SK-N-SH (cell line): ENCODE results near the gene ARHGAP26. TPM values are rescaled to one million over a fixed set of nuclear protein-coding genes. Genes with fewer than 3 reads are reported as not detected.

ENCODE experiments used
- CTCF ChIA-PET: fragments of 300-600, 350-600 bp; formaldehyde crosslinking; extraction: SDS; loops from one replicate; lab custom pipeline; 2021; lab: Yijun Ruan, JAX
- POLR2A ChIA-PET: fragments of 350-600 bp; sonication (Branson Sonifier 250); formaldehyde crosslinking; extraction: SDS; loops from one replicate; lab custom pipeline; 2020; ENCODE audit warnings: antibody characterized with exemption, inconsistent platforms; lab: Yijun Ruan, JAX
- DNase-seq: peaks from one replicate; pipeline ENCODE4 v3.0.0; 2012
- H2AFZ ChIP-seq: fragments of 200-600 bp; sonication (generic); 2 replicates; pipeline ENCODE4 v1.8.1; 2016; ENCODE audit warnings: antibody characterized with exemption, mild to moderate bottlenecking, low read depth
- H3F3A ChIP-seq: fragments of 200-600 bp; sonication (generic); replicated peaks from 2 replicates; pipeline ENCODE3; 2016; ENCODE audit warnings: antibody characterized with exemption, mild to moderate bottlenecking; ENCODE audit not compliant: insufficient read depth
- H3K27ac ChIP-seq, 2 experiments: fragments of 200-500 bp in 1 of 2; fragments of 200-600 bp in 1 of 2; sonication (Bioruptor generic) in 1 of 2; sonication (generic), shearing (Covaris generic) in 1 of 2; 2 replicates each; pipeline versions ENCODE4 v1.5.1 to v1.6.1; 2014 to 2016; ENCODE audit warnings: low read depth in 2 of 2, inconsistent platforms in 1 of 2, low read length in 1 of 2, mild to moderate bottlenecking in 1 of 2, mixed read lengths in 1 of 2
- H3K27me3 ChIP-seq: fragments of 200-600 bp; sonication (generic), shearing (Covaris generic); 2 replicates; pipeline ENCODE4 v1.6.1; 2016; ENCODE audit warnings: mixed run types; ENCODE audit not compliant: insufficient read depth
- H3K36me3 ChIP-seq, 2 experiments: fragments of 200-500 bp in 1 of 2; fragments of 200-600 bp in 1 of 2; sonication (Bioruptor generic) in 1 of 2; sonication (generic) in 1 of 2; replicated peaks in 1 of 2; 2 replicates each; pipeline versions ENCODE3 to v1.5.1; 2014 to 2016; ENCODE audit warnings: low read length in 1 of 2, mild to moderate bottlenecking in 1 of 2; ENCODE audit not compliant: insufficient read depth in 2 of 2, control insufficient read depth in 1 of 2
- H3K4me1 ChIP-seq, 2 experiments: fragments of 200-500 bp in 1 of 2; fragments of 200-600 bp in 1 of 2; sonication (Bioruptor generic) in 1 of 2; sonication (generic), shearing (Covaris generic) in 1 of 2; 2 replicates each; pipeline versions ENCODE4 v1.5.1 to v1.6.1; 2014 to 2016; ENCODE audit warnings: low read depth in 1 of 2, low read length in 1 of 2, mixed run types in 1 of 2; ENCODE audit not compliant: insufficient read depth in 2 of 2, control insufficient read depth in 1 of 2
- H3K4me2 ChIP-seq: fragments of 200-600 bp; sonication (generic), shearing (Covaris generic); 2 replicates; pipeline ENCODE4 v1.6.1; 2017; ENCODE audit warnings: mixed run types
- H3K4me3 ChIP-seq, 2 experiments: fragments of 200-500 bp in 1 of 2; fragments of 200-600 bp in 1 of 2; sonication (Bioruptor generic) in 1 of 2; sonication (generic), shearing (Covaris generic) in 1 of 2; 2 replicates each; pipeline versions ENCODE4 v1.5.1 to v1.8.1; 2014 to 2016; ENCODE audit warnings: low read depth in 2 of 2, inconsistent platforms in 1 of 2, low read length in 1 of 2, mild to moderate bottlenecking in 1 of 2, mixed read lengths in 1 of 2, moderate library complexity in 1 of 2
- H3K79me2 ChIP-seq: fragments of 200-600 bp; sonication (generic); 2 replicates; pipeline ENCODE4 v1.8.1; 2017; ENCODE audit warnings: mild to moderate bottlenecking; ENCODE audit not compliant: insufficient read depth
- H3K9ac ChIP-seq: fragments of 200-600 bp; sonication (generic); 2 replicates; pipeline ENCODE4 v1.6.1; 2017; ENCODE audit warnings: mixed run types
- H3K9me2 ChIP-seq: fragments of 200-600 bp; sonication (generic); 2 replicates; pipeline ENCODE4 v1.6.1; 2017; ENCODE audit warnings: mixed run types
- H3K9me3 ChIP-seq: fragments of 200-600 bp; sonication (generic); 2 replicates; pipeline ENCODE4 v1.6.1; 2017; ENCODE audit warnings: mixed run types, mild to moderate bottlenecking, moderate library complexity
- H4K20me1 ChIP-seq: fragments of 200-600 bp; sonication (generic); 2 replicates; pipeline ENCODE4 v1.6.1; 2017; ENCODE audit warnings: mild to moderate bottlenecking, mixed run types; ENCODE audit not compliant: insufficient read depth
- CHD2 ChIP-seq: fragments of 150-350 bp; IDR thresholded peaks from 2 replicates; pipeline ENCODE4 v1.6.1; 2018; ENCODE audit warnings: low read length; ENCODE audit not compliant: partially characterized antibody
- CTCF ChIP-seq: fragments of 200-600 bp; sonication (generic); IDR thresholded peaks from 2 replicates; pipeline ENCODE4 v1.6.1; 2017; ENCODE audit warnings: antibody characterized with exemption, mild to moderate bottlenecking, moderate library complexity
- FOXJ3 ChIP-seq: sonication (generic); formaldehyde crosslinking; IDR thresholded peaks from 2 replicates; pipeline ENCODE4 v1.5.1; 2020; ENCODE audit warnings: mild to moderate bottlenecking, missing genetic modification reagents
- GABPA ChIP-seq: IDR thresholded peaks from 2 replicates; pipeline ENCODE4 v1.4.0; 2012; ENCODE audit warnings: low read depth, mild to moderate bottlenecking
- GATA2 ChIP-seq: sonication (generic); formaldehyde crosslinking; IDR thresholded peaks from 2 replicates; pipeline ENCODE4 v1.5.0; 2020; ENCODE audit warnings: mild to moderate bottlenecking, missing genetic modification reagents
- MAX ChIP-seq: IDR thresholded peaks from 2 replicates; pipeline ENCODE4 v1.4.0; 2012; ENCODE audit warnings: low read depth
- NFIC ChIP-seq: IDR thresholded peaks from 2 replicates; pipeline ENCODE4 v1.4.0; 2012; ENCODE audit warnings: borderline replicate concordance
- NRF1 ChIP-seq: IDR thresholded peaks from 2 replicates; pipeline ENCODE4 v1.6.1; 2012; ENCODE audit warnings: low read depth, mild to moderate bottlenecking, low read length
- POLR2AphosphoS5 ChIP-seq: IDR thresholded peaks from 2 replicates; pipeline ENCODE4 v1.6.1; 2012; ENCODE audit warnings: low read depth, low read length
- REST ChIP-seq: IDR thresholded peaks from 2 replicates; pipeline ENCODE4 v1.6.1; 2012; ENCODE audit warnings: mild to moderate bottlenecking, low read depth, low read length, moderate library complexity
- RFX5 ChIP-seq: IDR thresholded peaks from 2 replicates; pipeline ENCODE4 v1.6.1; 2012; ENCODE audit warnings: mild to moderate bottlenecking, improper control_type of control experiment, low read length
- SIN3A ChIP-seq: IDR thresholded peaks from 2 replicates; pipeline ENCODE4 v1.6.1; 2012; ENCODE audit warnings: low read depth, mild to moderate bottlenecking, low read length, moderate library complexity, borderline replicate concordance
- TAF1 ChIP-seq: IDR thresholded peaks from 2 replicates; pipeline ENCODE4 v1.6.1; 2012; ENCODE audit warnings: low read depth, mild to moderate bottlenecking, low read length, moderate library complexity, borderline replicate concordance
- ZBTB33 ChIP-seq: IDR thresholded peaks from 2 replicates; pipeline ENCODE4 v1.4.0; 2012; ENCODE audit warnings: low read depth, borderline replicate concordance
- WGBS: methylation state at CpG from one replicate; pipeline ENCODE4 v1.1.6; 2017; ENCODE audit warnings: low lambda C conversion rate; 5-methylcytosine and 5-hydroxymethylcytosine counted together
- polyA plus RNA-seq, 3 experiments: library from polyadenylated mRNA; depleted of rRNA; stranded (reverse); fragments of >200 nt; gene quantifications; 2 replicates each; pipeline ENCODE4 v1.2.3, GENCODE V29; 2012

The ARHGAP26 gene
- polyA plus RNA-seq, 1 of the 3 experiments (the other 2 are of a cell fraction) = 6.1 TPM

GRCh38 chr5:142836048-142836447 lies 65.9 kb downstream of the ARHGAP26 start:
- Histone ChIP-seq H3K4me1 (peaks cover 1 to 23% of the 10 kb centered on the region in 2 experiments; a peak in 3 of 4 replicates), H4K20me1 (no peaks in the 10 kb centered on the region), H3K9ac (no peak overlapping the region), H3K4me3 (no peak overlapping the region), H3K79me2 (no peaks in the 10 kb centered on the region), H3K27ac (no peak overlapping the region), H3K36me3 (no peaks in the 10 kb centered on the region), H3F3A (peaks cover 2% of the 10 kb centered on the region), H2AFZ (no peak overlapping the region), H3K4me2 (no peak overlapping the region), H3K27me3 (no peaks in the 10 kb centered on the region), H3K9me3 (no peaks in the 10 kb centered on the region), H3K9me2 (no peaks in the 10 kb centered on the region)
- CTCF ChIA-PET = interaction anchor here (2.1 kb wide), 1 partner anchor 65 kb away, joined by 6 read pairs; the partner anchor contains the start of gene ARHGAP26
- no peak for TF ChIP-seq SIN3A
- TF ChIP-seq GATA2 (CRISPR knock-in tag) = no peak
- no peak for TF ChIP-seq RFX5
- no peak for TF ChIP-seq NFIC
- no peak for DNase-seq
- WGBS = 91% methylated on average over 2 of the region's 2 CpGs
- POLR2A ChIA-PET = no interaction called here

GRCh38 chr5:142837081-142837725 lies 67.0 kb downstream of the ARHGAP26 start:
- Histone ChIP-seq H3K9me3 (no peaks in the 10 kb centered on the region), H3K9ac (no peak overlapping the region), H3K9me2 (no peaks in the 10 kb centered on the region), H3K4me3 (no peak overlapping the region), H2AFZ (no peak overlapping the region), H3K27ac (no peak overlapping the region; a peak in 1 of 4 replicates), H3K36me3 (no peaks in the 10 kb centered on the region), H3K27me3 (no peaks in the 10 kb centered on the region), H3K4me1 (peaks cover 9 to 29% of the 10 kb centered on the region in 2 experiments), H3K79me2 (no peaks in the 10 kb centered on the region), H3K4me2 (no peak overlapping the region), H3F3A (peaks cover 2% of the 10 kb centered on the region), H4K20me1 (no peaks in the 10 kb centered on the region)
- DNase-seq = no peak
- POLR2A ChIA-PET = no interaction called here
- TF ChIP-seq FOXJ3 = no peak
- no peak for TF ChIP-seq REST
- TF ChIP-seq GABPA = no peak
- no peak for TF ChIP-seq POLR2AphosphoS5
- TF ChIP-seq NFIC = no peak
- TF ChIP-seq CHD2 = no peak
- no peak for TF ChIP-seq TAF1
- TF ChIP-seq CTCF = no peak
- TF ChIP-seq NRF1 = no peak
- no peak for TF ChIP-seq MAX
- no peak for TF ChIP-seq ZBTB33
- WGBS = 95% methylated on average over 8 of the region's 8 CpGs
- CTCF ChIA-PET = interaction anchor here (0.9 to 2.1 kb wide), 3 partner anchors 28 to 120 kb away, joined by 3 to 6 read pairs (median 3); partner anchors contain the start of gene ARHGAP26
